GM19193 (cell line): Measurements from ENCODE around the gene PGGHG.

Experiments used
- POLR2A ChIP-seq: IDR thresholded peaks from 4 replicates; pipeline ENCODE4 v1.6.1; 2011; ENCODE audit not compliant: insufficient read depth, insufficient read length; ENCODE audit errors: extremely low read depth

The PGGHG gene

GRCh38 chr11:313787-314553 lies 25.0 kb downstream of the PGGHG start, which contains the start of gene IFITM1:
Gene IFITM1 (plus strand): TSS chr11:314040. CDS start chr11:314171, 131 bp downstream.
- peak; percentile 97 for TF ChIP-seq POLR2A

GRCh38 chr11:315051-315481 lies 26.1 kb downstream of the PGGHG start:
- peak; percentile 16 for TF ChIP-seq POLR2A

DNA sequence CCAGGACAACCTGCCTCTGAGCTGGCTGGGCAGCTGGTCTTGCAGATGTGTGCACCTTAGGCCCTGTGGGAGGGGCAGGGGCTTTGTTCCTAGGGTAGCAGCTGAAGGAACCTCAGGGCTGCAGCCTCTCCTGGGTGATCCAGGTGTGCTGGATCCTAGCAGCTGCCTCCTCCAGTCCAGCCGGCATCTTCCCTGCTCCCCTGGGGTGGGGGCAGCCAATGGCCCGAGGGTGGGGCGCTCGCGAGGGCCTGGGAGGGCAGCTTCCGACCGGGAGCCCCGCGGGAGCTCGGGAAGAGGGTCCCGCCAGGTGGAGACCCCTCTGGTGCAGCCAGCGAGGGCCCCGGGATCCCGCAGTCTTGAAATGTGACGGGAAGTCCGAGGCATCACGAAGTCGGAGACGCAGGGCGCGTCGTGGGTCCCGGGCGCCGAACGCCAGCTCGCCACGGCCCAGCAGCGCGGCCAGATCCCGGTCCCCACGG lies 26.6 kb downstream of the PGGHG start:
- TF ChIP-seq POLR2A, result peak; percentile 27

- TF ChIP-seq POLR2A, result peak; percentile 3
These were observed 27.2 kb downstream of the PGGHG start for GRCh38 chr11:316031-316701.

GRCh38 chr11:316891-317301 lies 28.0 kb downstream of the PGGHG start:
- no peak for TF ChIP-seq POLR2A

GRCh38 chr11:317668-318404 lies 28.9 kb downstream of the PGGHG start:
- TF ChIP-seq POLR2A, result peak; percentile 43

GRCh38 chr11:324156-324555 lies 35.2 kb downstream of the PGGHG start:
- TF ChIP-seq POLR2A, result no peak

- no peak for TF ChIP-seq POLR2A
These were observed 37.1 kb downstream of the PGGHG start for GRCh38 chr11:325796-326591.

GRCh38 chr11:326592-326841 lies 37.6 kb downstream of the PGGHG start:
- TF ChIP-seq POLR2A, result no peak

GRCh38 chr11:326842-327580 lies 38.1 kb downstream of the PGGHG start:
- TF ChIP-seq POLR2A, result peak; percentile 53

- no peak for TF ChIP-seq POLR2A
These were observed 38.6 kb downstream of the PGGHG start for GRCh38 chr11:327581-327923.

DNA sequence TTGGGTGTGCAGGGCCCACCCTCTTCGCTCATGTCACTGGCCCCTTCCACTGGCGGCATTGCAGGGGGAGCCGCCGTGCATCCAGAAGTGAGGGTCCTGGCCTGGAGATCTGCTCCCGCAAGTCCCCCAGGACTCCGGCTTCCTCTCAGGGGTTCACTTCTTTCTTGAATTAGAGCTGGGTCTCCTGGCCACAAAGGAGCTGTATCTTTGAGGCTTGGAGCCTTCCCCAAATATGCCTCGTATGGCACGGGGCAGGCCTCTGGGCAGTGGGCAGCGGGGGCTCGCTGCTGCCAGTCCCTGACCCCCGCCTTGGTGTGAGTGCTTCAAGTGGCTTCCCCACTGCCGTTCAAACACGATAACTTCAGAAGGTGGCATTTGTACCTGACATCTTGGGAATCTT lies 39.1 kb downstream of the PGGHG start:
- no peak for TF ChIP-seq POLR2A

DNA sequence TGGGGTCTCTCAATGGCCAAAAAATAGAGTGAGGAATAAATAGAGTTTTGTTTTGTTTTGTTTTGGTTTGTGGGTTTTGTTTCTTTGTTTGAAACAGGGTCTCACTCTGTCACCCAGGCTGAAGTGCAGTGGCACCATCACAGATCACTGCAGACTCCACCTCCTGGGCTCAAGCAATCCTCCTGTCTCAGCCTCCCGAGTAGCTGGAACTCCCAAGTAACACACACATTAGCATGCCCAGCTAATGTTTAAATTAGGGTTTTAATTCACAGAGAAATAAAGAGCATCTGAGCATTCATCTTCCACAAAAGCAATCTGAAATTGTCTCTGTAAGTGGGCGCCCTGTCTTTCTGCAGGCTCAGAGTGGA lies 40.9 kb downstream of the PGGHG start:
- TF ChIP-seq POLR2A, result no peak

DNA sequence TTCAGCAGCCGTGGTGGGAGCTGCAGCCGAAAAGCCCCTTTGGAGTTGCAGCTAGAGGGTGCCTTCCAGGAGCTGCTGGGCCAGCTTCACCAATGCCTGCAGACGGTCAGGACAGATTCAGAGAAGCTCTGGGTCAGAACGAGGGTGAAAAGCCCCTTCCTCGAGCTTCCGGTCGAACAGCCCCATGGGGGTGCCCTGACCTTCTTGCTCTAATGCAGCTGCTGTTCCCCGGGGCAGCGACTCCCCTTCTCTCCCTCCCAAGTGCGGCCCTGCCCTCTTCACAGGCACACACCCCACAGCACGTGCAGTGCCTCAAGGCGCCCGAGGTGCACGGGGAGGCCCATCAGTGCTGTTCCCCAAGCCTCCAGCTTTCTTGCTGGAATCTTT lies 41.4 kb downstream of the PGGHG start:
- TF ChIP-seq POLR2A, result no peak

- no peak for TF ChIP-seq POLR2A
These were observed 41.9 kb downstream of the PGGHG start for GRCh38 chr11:330694-331357.
